Glutamatergic neuron (in vitro differentiated cells): ENCODE data around the gene ID3. TPM values are rescaled to one million over a fixed set of nuclear protein-coding genes. Genes with fewer than 3 reads are reported as not detected.

Experiments
- DNase-seq: peaks from one replicate; pipeline ENCODE4 v3.0.0; 2022
- H3K27ac Mint-ChIP-seq: one replicate; pipeline ENCODE4 v1.8.0; 2020; ENCODE audit warnings: mild to moderate bottlenecking, mixed read lengths, inconsistent platforms; ENCODE audit not compliant: unreplicated experiment
- H3K27me3 Mint-ChIP-seq: one replicate; pipeline ENCODE4 v1.8.0; 2020; ENCODE audit warnings: mild to moderate bottlenecking, moderate library complexity, mixed read lengths, inconsistent platforms; ENCODE audit not compliant: unreplicated experiment
- H3K36me3 Mint-ChIP-seq: one replicate; pipeline ENCODE4 v1.8.0; 2020; ENCODE audit warnings: mild to moderate bottlenecking, mixed read lengths, inconsistent platforms; ENCODE audit not compliant: unreplicated experiment
- H3K4me1 Mint-ChIP-seq: one replicate; pipeline ENCODE4 v1.8.0; 2020; ENCODE audit warnings: mild to moderate bottlenecking, low read depth, mixed read lengths, inconsistent platforms; ENCODE audit not compliant: unreplicated experiment
- H3K4me3 Mint-ChIP-seq: one replicate; pipeline ENCODE4 v1.8.0; 2020; ENCODE audit warnings: mild to moderate bottlenecking, mixed read lengths, inconsistent platforms; ENCODE audit not compliant: unreplicated experiment
- H3K9me3 Mint-ChIP-seq: one replicate; pipeline ENCODE4 v1.8.0; 2020; ENCODE audit warnings: mild to moderate bottlenecking, moderate library complexity, mixed read lengths, inconsistent platforms; ENCODE audit not compliant: unreplicated experiment
- CTCF ChIP-seq: fragments of 200-600 bp; sonication (generic); IDR thresholded peaks from one replicate; pipeline ENCODE4 v1.5.0; 2021; ENCODE audit not compliant: partially characterized antibody, unreplicated experiment
- total RNA-seq: library from RNA; stranded (reverse); fragmentation: NEBNext Ultra II Directional; extraction: Animal tissue kit (Norgen Biotek cat#: 25700); gene quantifications from one replicate; pipeline ENCODE4 v1.2.1, GENCODE V29; 2021; ENCODE audit not compliant: unreplicated experiment

The ID3 gene
- total RNA-seq, 1 donor from 2014 or later, result 10.9 TPM

GRCh38 chr1:23515905-23516304 is 43.4 kb downstream of the ID3 start:
- no peaks in the 10 kb centered on the region for H3K4me1 Mint-ChIP-seq
- no peak for DNase-seq
- peaks cover 1% of the 10 kb centered on the region for H3K9me3 Mint-ChIP-seq
- no peak overlapping the region for H3K4me3 Mint-ChIP-seq
- peaks cover 4% of the 10 kb centered on the region for H3K27me3 Mint-ChIP-seq
- no peaks in the 10 kb centered on the region for H3K36me3 Mint-ChIP-seq
- TF ChIP-seq CTCF, result no peak
- H3K27ac Mint-ChIP-seq, result no peak overlapping the region

GRCh38 chr1:23514111-23514679 is 45.1 kb downstream of the ID3 start:
- TF ChIP-seq CTCF, result no peak
- Mint-ChIP-seq H3K9me3 (peaks cover 5% of the 10 kb centered on the region), H3K4me3 (no peak overlapping the region)

GRCh38 chr1:23509896-23510295 is 49.4 kb downstream of the ID3 start:
- TF ChIP-seq CTCF, result no peak
- peaks cover 15% of the 10 kb centered on the region for H3K4me1 Mint-ChIP-seq
- H3K9me3 Mint-ChIP-seq, result peaks cover 7% of the 10 kb centered on the region
- H3K27me3 Mint-ChIP-seq, result no peaks in the 10 kb centered on the region
- H3K27ac Mint-ChIP-seq, result no peak overlapping the region
- no peaks in the 10 kb centered on the region for H3K36me3 Mint-ChIP-seq
- DNase-seq, result no peak
- no peak overlapping the region for H3K4me3 Mint-ChIP-seq

More at GRCh38 chr1:23514111-23514679, 45.1 kb downstream of the ID3 start:
- H3K27ac Mint-ChIP-seq, result no peak overlapping the region
- no peaks in the 10 kb centered on the region for H3K36me3 Mint-ChIP-seq
- no peak for DNase-seq
- peaks cover 4% of the 10 kb centered on the region for H3K27me3 Mint-ChIP-seq
- H3K4me1 Mint-ChIP-seq, result no peaks in the 10 kb centered on the region

Other genes starting within 250 kb of the ID3 start
- gene HNRNPR, start 215.2 kb downstream of the ID3 start, total RNA-seq, result 189 TPM
- 13.3 TPM for gene ZNF436, start 189.7 kb downstream of the ID3 start, total RNA-seq
- gene TCEA3, start 134.8 kb downstream of the ID3 start, total RNA-seq, result 0.83 TPM
- 53.5 TPM for gene ASAP3, start 75.3 kb downstream of the ID3 start, total RNA-seq
- 5.4 TPM for gene E2F2, start 28.3 kb downstream of the ID3 start, total RNA-seq
- 657 TPM for gene RPL11, start 132.3 kb upstream of the ID3 start, total RNA-seq
- gene ELOA, start 184.0 kb upstream of the ID3 start, total RNA-seq, result 40.6 TPM
- 35.0 TPM for gene PITHD1, start 218.9 kb upstream of the ID3 start, total RNA-seq
- 191 TPM for gene LYPLA2, start 231.6 kb upstream of the ID3 start, total RNA-seq
- 32.6 TPM for gene GALE, start 241.3 kb upstream of the ID3 start, total RNA-seq